Activated B cell treated with CpG ODN at 0.5 μM for 24 hours (primary cell): ENCODE measurements around the gene NKX2-1. TPM values are rescaled to one million over a fixed set of nuclear protein-coding genes. Genes with fewer than 3 reads are reported as not detected.
"Not testable (repeated sequence)": the region's sequence is repeated elsewhere in the genome, so short reads cannot be mapped to it uniquely, and the experiment has no call there.

Experiments
- ATAC-seq: fragments of 200-7000 bp; cut with Tn5 transposase; one replicate; pipeline ENCODE4 v1.10.0; 2021; ENCODE audit warnings: low read depth, mild to moderate bottlenecking, moderate library complexity
- CTCF ChIA-PET: fragments of 350-600 bp; sonication (Branson Sonifier 250); formaldehyde crosslinking; loops from one replicate; lab custom pipeline; 2021; ENCODE audit warnings: antibody characterized with exemption; lab: Charles Lee
- POLR2A ChIA-PET: fragments of 350-600 bp; sonication (Branson Sonifier 250); formaldehyde crosslinking; loops from one replicate; lab custom pipeline; 2021; ENCODE audit warnings: antibody characterized with exemption; lab: Charles Lee
- DNase-seq: peaks from one replicate; pipeline ENCODE4 v3.0.0; 2022
- H3K27ac Mint-ChIP-seq: one replicate; pipeline ENCODE4 v1.8.0; 2020; ENCODE audit warnings: mixed read lengths
- H3K27me3 Mint-ChIP-seq: one replicate; pipeline ENCODE4 v1.8.0; 2021; ENCODE audit warnings: mixed read lengths
- H3K36me3 Mint-ChIP-seq: one replicate; pipeline ENCODE4 v1.8.0; 2021; ENCODE audit warnings: low read depth, mixed read lengths
- H3K4me1 Mint-ChIP-seq: one replicate; pipeline ENCODE4 v1.8.0; 2021; ENCODE audit warnings: mixed read lengths
- H3K4me3 Mint-ChIP-seq: one replicate; pipeline ENCODE4 v1.8.0; 2020; ENCODE audit warnings: mild to moderate bottlenecking, mixed read lengths
- H3K9me3 Mint-ChIP-seq: one replicate; pipeline ENCODE4 v1.8.0; 2020; ENCODE audit warnings: mixed read lengths
- CTCF ChIP-seq: fragments of 200-600 bp; IDR thresholded peaks from one replicate; pipeline ENCODE4 v1.8.0; 2022; ENCODE audit warnings: antibody characterized with exemption, mild to moderate bottlenecking
- intact Hi-C: fragments of 100-400 bp; cut with micrococcal nuclease; formaldehyde crosslinking; loops from one replicate; pipeline ENCODE4 v1.15.1; 2024
- total RNA-seq: library from RNA; stranded (reverse); gene quantifications from 2 replicates; pipeline ENCODE4 v1.2.3, GENCODE V29; 2022

The NKX2-1 gene
- total RNA-seq, 1 donor from 2014 or later, result not detected

- no peak for ATAC-seq
- H3K9me3 Mint-ChIP-seq, result no peaks in the 10 kb centered on the region
- H3K27me3 Mint-ChIP-seq, result peaks cover 2% of the 10 kb centered on the region
- DNase-seq, result no peak
- H3K4me3 Mint-ChIP-seq, result no peak overlapping the region
- ChIA-PET CTCF (no interaction called here), POLR2A (no interaction called here)
- H3K27ac Mint-ChIP-seq, result no peak overlapping the region
- TF ChIP-seq CTCF, result no peak
- intact Hi-C loops, result no loop called here
- H3K36me3 Mint-ChIP-seq, result no peaks in the 10 kb centered on the region
- no peaks in the 10 kb centered on the region for H3K4me1 Mint-ChIP-seq
Observed at GRCh38 chr14:36550899-36551298, 30.9 kb upstream of the NKX2-1 start.

- H3K4me1 Mint-ChIP-seq, DNase-seq, intact Hi-C loops, CTCF ChIA-PET, H3K27ac Mint-ChIP-seq, H3K36me3 Mint-ChIP-seq, POLR2A ChIA-PET, ATAC-seq, H3K4me3 Mint-ChIP-seq, H3K9me3 Mint-ChIP-seq: not testable (repeated sequence)
- H3K27me3 Mint-ChIP-seq, result peaks cover 11% of the 10 kb centered on the region
Observed at GRCh38 chr14:36544280-36544679, 24.2 kb upstream of the NKX2-1 start.

DNA sequence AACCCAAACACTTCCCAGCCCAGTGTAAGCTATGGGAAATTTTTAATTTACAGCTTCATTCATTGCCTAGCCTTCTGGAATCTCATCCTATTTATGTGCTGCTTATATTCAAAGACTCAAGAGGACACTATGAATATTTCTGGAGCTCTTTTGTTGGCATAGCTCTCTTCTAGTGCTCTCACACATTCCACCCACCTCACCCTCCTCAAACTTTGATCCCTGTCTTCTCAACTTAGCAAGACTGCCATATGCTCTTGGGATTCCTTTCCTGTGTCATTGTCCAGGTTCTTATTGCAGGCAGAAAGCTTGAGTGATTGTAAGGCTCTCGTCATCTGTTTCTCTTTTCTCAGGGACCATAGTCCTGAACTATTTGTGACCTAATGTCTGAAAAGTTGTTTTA, 18.0 kb upstream of the NKX2-1 start:
- CTCF ChIA-PET, result no interaction called here
- H3K9me3 Mint-ChIP-seq, result peaks cover 14% of the 10 kb centered on the region
- POLR2A ChIA-PET, result no interaction called here
- H3K4me1 Mint-ChIP-seq, result no peaks in the 10 kb centered on the region
- no peaks in the 10 kb centered on the region for H3K36me3 Mint-ChIP-seq
- H3K4me3 Mint-ChIP-seq, result no peak overlapping the region
- no peak overlapping the region for H3K27ac Mint-ChIP-seq
- ATAC-seq, result no peak
- no peak for DNase-seq
- no peak for TF ChIP-seq CTCF
- intact Hi-C loops, result no loop called here
- peaks cover 15% of the 10 kb centered on the region for H3K27me3 Mint-ChIP-seq

- CTCF ChIA-PET, result no interaction called here
- POLR2A ChIA-PET, result no interaction called here
- no peak for DNase-seq
- Mint-ChIP-seq H3K9me3 (peaks cover 4% of the 10 kb centered on the region), H3K4me3 (no peak overlapping the region), H3K4me1 (no peaks in the 10 kb centered on the region), H3K27ac (no peak overlapping the region), H3K27me3 (peaks cover 40% of the 10 kb centered on the region), H3K36me3 (no peaks in the 10 kb centered on the region)
- ATAC-seq, result no peak
- no peak for TF ChIP-seq CTCF
- intact Hi-C loops, result loop anchor here (10.0 kb wide), 1 partner anchor 56 kb away; the partner anchor contains the start of gene NKX2-8
Observed at GRCh38 chr14:36529062-36529461, 9.0 kb upstream of the NKX2-1 start.

DNA sequence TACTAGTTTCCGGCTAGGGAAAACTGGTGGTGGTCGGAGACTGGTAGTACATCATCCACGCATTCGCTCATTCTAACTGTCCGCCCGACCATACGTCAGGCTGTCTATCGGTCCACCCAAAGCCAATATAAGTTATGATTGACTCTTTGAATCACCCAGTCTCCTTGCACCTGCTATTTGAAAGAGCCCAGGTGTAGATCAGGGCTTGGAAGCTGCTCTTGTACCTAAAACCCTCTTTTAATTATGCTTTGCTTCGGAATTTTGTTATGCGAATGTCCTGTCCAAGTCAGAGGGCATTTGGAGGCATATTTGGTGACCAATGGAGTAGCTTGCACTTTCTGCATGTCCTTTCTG, 5.7 kb upstream of the NKX2-1 start:
- DNase-seq, result no peak
- H3K27me3 Mint-ChIP-seq, result peaks cover 60% of the 10 kb centered on the region
- intact Hi-C loops, result loop anchor here (10.0 kb wide), 1 partner anchor 59 kb away; the partner anchor contains the start of gene NKX2-8
- ATAC-seq, result no peak
- TF ChIP-seq CTCF, result no peak
- no peaks in the 10 kb centered on the region for H3K36me3 Mint-ChIP-seq
- peaks cover 4% of the 10 kb centered on the region for H3K9me3 Mint-ChIP-seq
- ChIA-PET POLR2A (no interaction called here), CTCF (interaction anchor here (0.6 kb wide), 1 partner anchor 285 kb away, joined by 3 read pairs; no protein-coding TSS in a partner anchor)
- H3K27ac Mint-ChIP-seq, result no peak overlapping the region
- no peak overlapping the region for H3K4me3 Mint-ChIP-seq
- H3K4me1 Mint-ChIP-seq, result peaks cover 1% of the 10 kb centered on the region
